ENCODE measurements around the gene SHANK3.

DNA sequence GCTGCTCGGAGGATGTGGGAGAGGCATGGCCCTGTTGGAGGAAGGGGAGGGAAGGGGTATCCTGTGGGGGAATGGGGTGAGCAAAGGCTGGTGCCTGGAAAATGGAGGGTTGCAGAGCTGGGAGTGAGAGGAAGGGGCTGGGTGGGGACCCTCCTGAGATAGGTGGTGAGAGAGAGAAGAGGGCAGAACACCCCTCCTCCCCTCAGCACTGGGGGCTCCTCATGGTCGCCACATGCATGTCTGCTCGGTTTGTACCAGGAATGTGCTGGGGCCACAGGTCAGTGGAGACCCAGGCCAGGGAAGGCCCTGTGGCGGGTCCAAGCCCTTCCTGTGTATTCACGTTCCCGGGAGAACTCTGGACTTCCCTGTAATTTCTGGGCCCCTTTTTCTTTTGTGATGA lies 37.6 kb downstream of the SHANK3 start:
- TF ChIP-seq EZH2phosphoT487 (IDR thresholded peaks at IDR 0.05; ENCODE audit: borderline replicate concordance, low read depth, low read length), result no peak
- TF ChIP-seq, protein P1, sequence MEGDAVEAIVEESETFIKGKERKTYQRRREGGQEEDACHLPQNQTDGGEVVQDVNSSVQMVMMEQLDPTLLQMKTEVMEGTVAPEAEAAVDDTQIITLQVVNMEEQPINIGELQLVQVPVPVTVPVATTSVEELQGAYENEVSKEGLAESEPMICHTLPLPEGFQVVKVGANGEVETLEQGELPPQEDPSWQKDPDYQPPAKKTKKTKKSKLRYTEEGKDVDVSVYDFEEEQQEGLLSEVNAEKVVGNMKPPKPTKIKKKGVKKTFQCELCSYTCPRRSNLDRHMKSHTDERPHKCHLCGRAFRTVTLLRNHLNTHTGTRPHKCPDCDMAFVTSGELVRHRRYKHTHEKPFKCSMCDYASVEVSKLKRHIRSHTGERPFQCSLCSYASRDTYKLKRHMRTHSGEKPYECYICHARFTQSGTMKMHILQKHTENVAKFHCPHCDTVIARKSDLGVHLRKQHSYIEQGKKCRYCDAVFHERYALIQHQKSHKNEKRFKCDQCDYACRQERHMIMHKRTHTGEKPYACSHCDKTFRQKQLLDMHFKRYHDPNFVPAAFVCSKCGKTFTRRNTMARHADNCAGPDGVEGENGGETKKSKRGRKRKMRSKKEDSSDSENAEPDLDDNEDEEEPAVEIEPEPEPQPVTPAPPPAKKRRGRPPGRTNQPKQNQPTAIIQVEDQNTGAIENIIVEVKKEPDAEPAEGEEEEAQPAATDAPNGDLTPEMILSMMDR (conservative IDR thresholded peaks at IDR 0.05; ENCODE audit: low read length), result no peak

Data from OCI-LY7 (cell line).